GM03348 (cell line): ENCODE results near the gene INPP5B.
"Not testable (repeated sequence)": the region's sequence is repeated elsewhere in the genome, so short reads cannot be mapped to it uniquely, and the experiment has no call there.

Experiments used
- DNase-seq: peaks from one replicate; pipeline ENCODE4 v3.0.0; 2012; ENCODE audit warnings: low spot score

Gene INPP5B

GRCh38 chr1:37914719-37915475 is 32.0 kb downstream of the INPP5B start:
- DNase-seq: no peak

DNA sequence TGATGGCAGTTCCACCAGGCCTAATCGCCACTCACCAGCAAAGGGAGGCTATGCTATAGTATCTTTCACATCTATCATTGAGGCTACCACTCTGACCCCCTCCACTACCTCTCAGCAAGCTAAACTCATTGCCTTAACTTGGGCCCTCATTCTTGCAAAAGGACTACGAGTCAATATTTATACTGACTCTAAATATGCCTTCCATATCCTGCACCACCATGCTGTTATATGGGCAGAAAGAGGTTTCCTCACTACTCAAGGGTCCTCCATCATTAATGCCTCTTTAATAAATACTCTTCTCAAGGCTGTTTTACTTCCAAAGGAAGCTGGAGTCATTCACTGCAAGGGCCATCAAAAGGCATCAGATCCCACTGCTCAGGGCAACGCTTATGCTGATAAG is 35.4 kb downstream of the INPP5B start:
- not testable (repeated sequence) for DNase-seq

DNA sequence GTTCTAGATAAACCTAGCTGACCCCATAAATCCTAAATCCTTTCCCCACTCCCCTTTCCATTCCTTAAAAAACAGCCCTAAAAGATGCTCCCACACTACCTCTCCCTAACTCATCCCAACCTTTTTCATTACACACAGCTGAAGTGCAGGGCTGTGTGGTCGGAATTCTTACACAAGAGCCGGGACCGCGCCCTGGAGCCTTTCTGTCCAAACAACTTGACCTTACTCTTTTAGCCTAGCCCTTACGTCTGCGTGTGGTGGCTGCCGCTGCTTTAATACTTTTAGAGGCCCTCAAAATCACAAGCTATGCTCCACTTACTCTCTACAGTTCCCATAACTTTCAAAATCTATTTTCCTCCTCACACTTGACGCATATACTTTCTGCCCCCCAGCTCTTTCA is 36.0 kb downstream of the INPP5B start:
- DNase-seq: not testable (repeated sequence)

GRCh38 chr1:37908531-37908930 is 38.3 kb downstream of the INPP5B start:
- DNase-seq: not testable (repeated sequence)

DNA sequence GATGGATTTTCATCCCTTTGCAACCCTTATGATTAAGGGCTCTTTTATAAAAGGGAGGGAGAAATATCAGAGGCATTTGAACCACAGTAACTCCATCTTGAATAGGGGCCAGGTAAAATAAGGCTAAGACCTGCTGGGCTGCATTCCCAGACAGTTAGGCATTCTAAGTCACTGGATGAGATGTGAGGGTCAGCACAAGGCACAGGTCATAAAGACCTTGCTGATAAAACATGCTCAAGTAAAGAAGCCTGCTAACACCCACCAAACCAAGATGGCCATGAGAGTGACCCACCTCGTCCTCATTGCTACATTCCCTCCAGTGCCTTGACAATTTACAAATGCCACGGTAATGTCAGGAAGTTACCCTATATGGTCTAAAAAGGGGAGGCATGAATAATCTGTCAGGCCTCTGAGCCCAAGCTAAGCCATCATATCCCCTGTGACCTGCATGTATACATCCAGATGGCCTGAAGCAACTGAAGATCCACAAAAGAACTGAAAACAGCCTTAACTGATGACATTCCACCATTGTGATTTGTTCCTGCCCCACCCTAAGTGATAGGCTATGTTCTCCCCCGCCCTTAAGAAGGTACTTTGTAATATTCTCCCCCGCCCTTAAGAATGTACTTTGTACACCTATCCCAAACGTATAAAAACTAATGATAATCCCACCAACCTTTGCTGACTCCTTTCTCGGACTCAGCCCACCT is 39.3 kb downstream of the INPP5B start:
- not testable (repeated sequence) for DNase-seq

DNA sequence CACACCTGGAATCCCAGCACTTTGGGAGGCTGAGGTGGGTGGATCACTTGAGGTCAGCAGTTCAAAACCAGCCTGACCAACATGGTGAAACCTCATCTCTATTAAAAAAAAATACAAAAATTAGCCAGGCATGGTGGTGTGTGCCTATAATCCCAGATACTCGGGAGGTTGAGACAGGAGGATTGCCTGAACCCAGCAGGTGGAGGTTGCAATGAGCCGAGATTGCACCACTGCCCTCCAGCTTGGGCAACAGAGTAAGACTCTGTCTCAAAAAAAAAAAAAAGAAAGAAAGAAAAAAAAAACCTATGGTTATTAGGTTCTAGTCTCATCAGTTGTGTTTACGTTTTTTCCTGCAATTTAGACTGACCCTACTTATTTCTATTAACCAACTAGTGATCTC is 40.3 kb downstream of the INPP5B start:
- DNase-seq: not testable (repeated sequence)

GRCh38 chr1:37905727-37906126 is 41.1 kb downstream of the INPP5B start:
- DNase-seq: no peak

GRCh38 chr1:37903921-37904320 is 42.9 kb downstream of the INPP5B start:
- not testable (repeated sequence) for DNase-seq

DNA sequence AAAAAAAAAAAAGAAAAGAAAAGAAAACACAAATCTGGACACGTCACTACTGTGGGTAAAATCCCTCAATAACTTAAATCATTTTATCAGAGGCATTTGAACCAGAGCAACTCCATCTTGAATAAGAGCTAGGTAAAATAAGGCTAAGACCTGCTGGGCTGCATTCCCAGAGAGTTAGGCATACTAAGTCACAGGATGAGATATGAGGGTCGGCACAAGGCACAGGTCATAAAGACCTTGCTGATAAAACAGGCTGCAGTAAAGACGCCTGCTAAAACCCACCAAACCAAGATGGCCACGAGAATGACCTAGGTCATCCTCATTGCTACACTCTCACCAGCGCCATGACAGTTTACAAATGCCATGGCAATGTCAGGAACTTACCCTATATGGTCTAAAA is 43.9 kb downstream of the INPP5B start:
- no peak for DNase-seq

- no peak for DNase-seq
Measured at GRCh38 chr1:37901893-37902225, 45.0 kb downstream of the INPP5B start.

DNA sequence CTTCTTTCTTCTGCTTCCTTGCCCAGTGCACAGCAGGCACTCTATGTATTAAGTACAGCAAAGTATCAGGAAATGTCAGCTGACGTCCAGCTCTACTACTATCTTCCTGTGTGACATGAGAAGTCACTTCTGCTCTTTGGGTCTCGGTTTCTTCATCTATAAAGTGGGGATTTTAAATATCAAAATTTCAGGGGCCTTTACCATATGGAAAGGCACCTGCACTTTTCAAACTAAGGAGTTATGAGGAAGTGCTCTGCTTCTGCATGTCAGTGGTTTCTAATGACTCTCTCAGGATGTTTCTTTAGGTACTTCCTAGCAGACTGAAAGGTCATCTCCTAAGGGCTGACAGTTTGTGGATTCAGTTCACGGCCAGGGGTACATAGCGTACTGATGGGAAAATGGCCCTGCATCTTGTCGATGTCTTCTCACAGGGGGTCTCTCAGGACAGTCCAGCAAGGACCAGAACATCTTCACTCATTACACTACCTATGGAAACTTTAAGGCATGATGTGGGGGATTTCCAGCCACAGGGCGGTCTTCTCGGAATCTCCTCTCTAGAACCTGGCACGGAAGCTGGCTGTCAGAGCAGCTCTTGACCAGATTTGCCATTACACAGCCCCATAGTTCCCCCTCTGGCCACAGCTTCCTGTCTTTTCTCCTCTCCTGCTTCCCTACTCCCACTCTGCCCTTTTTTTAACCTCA is 45.5 kb downstream of the INPP5B start:
- DNase-seq: no peak

DNA sequence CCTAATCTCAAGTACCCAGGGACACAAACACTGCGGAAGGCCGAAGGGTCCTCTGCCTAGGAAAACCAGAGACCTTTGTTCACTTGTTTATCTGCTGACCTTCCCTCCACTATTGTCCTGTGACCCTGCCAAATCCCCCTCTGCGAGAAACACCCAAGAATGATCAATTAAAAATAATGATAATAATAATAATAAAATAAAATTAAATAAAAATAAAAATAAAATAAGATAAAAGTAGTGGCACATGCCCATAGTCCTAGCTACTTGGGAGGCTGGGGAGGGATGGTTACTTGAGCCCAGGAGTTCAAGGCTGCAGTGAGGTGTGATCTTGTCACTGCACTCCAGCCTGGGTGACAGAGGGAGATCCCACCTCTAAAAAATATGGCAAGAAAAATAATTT is 49.3 kb downstream of the INPP5B start:
- DNase-seq: not testable (repeated sequence)

DNA sequence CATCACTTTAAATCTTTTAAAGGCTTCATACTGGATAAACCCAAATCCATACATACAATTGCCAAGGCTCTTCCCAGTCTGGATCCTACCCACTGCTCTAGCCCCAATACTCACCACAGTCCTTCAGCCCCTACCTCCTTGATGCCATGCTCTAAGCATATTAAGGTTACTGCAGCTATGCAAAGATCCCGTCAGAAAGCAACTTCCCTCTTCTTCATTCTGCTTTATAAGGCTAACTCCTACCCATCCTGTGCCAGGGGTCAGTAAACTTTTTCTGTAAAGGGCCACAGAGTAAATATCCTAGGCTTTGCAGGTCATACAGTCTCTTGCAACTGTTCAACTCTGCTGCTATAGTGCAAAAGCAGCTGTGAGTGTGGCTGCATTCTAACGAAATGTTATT is 53.2 kb downstream of the INPP5B start:
- no peak for DNase-seq

DNA sequence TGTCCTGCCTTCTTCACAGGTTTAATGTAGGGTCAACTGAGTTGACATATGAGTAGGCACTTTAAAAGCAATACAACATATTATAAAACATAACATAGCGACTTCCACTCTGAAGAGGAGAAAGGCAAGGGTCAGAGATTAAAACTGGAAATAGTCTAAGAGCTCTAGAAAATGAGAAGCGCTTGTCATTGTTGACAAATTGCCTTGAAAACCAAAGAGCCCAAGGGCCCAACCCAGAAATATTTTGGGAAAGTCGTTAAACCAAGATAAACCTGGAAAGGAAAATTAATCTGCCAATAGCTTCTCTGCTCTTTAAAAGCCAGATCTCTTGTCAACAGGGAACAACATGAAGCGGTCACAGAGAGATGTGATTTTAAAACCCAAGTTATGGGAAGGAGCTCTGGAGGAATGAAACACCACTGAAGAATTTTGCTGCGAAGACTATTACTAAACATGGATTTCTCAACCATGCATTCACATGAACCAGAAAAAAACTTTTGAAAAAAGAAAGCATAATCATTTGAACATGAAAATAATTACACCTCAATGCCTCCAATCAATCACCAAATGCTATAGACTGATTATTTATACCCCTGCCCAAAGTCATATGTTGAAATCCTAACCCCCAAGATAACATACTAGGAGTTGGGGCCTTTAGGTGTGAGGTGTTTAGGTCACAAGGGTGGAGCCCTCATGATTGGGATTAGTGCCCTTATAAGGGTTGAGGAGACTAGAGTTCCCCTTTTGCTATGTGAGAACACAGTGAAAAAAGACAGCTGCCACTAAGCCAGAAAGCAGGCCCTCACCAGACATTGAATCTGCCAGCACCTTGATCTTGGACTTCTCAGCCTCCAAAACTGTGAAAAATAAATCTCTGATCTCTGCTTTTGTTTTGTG is 54.5 kb downstream of the INPP5B start:
- DNase-seq: peak; percentile 47

DNA sequence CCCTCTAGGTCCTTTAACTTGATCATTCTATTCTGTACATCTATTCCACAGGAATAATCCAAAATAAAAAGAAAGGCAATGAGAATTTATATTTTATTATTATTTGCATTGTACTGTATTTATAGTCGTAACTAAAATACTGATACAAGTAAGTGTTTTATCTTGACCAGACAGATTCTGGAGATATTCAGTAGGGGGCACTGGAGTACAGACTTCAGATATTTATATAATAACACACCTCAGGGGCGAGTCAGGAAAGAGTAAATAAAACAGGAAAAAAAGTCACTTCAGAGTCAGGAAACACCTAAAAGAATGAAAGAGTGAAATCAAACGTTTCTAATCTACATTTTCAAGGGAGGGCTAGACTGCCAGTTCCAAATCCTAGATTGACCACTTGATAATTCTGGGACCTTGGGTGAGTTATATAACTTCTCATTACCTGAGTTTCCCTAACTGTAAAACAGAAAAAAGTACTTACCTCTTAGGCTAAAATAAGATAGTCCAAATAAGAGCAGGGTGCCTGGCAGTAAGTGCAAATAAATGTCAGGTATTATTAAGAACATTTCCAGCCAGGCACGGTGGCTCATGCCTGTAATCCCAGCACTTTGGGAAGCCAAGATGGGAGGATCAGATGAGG is 56.4 kb downstream of the INPP5B start:
- peak; percentile 37 for DNase-seq

DNA sequence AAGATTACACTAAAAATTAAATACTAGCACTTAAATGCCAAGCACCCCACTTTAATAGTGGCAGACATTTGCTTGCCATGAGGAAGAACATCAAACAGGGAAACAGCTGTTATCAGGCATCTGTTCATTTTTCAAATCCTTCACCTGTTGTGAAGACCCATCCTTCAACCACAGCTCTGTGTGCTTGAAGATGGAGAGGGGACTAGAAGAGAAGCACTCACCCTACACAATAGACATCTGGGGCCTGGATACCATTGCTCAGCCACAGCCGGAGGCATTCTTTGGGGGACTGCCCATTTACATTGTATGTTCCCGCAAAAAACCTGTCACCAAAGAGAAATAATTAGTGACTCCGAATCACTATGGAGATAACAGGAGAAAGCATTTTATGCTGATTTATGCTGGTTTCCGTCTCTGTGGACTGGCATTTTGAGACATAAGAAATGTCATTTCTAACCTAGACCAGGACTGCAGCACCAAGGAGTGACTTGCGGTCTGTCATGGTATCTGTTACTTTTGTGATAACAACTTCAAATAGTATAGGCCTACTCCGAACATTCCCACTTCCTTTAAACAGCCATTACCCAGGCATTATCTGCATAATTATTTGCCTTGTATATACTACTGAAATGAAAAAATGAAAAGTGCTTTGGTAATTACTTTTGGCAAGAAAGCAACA is 58.7 kb downstream of the INPP5B start:
- no peak for DNase-seq

DNA sequence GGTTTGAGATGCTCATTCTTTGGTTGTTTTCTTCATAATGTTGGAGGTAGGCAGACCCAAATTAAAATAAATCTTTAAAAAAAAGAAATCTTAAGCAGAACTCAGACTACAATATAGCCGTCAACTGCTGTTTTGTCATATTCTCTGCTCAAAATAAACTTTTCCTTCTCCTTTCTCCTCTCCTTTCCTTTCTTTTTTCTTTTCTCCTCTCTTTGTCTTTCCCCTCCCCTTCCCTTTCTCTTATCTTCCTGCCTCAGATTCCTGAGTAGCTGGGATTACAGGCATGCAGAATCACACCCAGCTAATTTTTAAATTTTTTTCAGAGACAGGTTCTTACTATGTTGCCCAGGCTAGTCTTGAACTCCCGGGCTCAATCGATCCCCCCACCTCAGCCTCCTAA is 62.7 kb downstream of the INPP5B start:
- DNase-seq: no peak

GRCh38 chr1:37883671-37884070 is 63.2 kb downstream of the INPP5B start:
- no peak for DNase-seq

DNA sequence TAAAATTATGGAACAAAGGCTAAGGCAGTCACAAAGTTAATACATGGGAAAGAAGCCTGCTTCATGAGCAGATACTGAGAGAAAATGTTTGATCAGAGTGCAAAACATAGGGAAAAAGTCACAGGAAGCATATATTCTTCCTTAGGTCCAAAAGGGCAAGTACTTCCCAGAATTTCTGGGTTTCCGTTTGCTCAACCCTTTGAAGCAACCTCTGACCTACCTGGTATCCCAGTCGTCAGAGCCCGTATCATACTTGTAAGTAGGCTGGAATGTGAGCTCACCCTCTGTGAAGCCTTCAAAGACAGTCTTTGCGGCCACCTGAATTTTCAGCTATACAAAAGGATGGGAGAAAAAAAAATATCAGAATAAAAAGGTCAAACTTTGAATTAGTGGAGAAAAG is 67.0 kb downstream of the INPP5B start:
- DNase-seq: no peak

DNA sequence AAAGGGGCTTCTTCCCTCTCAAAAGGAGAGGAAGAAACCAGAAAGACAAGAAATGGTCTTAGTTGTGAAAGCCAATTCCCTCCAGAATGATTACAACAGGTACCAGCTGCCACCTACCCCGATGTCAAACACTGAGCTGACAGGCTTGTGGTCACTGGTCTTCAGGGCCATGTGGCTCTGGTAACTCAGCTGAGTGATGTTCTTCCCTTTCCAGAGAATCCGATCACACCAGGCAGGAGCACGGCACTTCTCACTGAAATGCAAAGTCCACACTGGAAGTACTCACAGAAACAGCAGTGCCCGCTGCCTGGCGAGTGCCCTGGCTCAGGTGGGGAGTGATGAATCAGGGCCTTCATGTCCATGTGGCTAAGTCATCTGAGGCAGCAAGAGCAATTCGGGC is 68.8 kb downstream of the INPP5B start:
- no peak for DNase-seq

DNA sequence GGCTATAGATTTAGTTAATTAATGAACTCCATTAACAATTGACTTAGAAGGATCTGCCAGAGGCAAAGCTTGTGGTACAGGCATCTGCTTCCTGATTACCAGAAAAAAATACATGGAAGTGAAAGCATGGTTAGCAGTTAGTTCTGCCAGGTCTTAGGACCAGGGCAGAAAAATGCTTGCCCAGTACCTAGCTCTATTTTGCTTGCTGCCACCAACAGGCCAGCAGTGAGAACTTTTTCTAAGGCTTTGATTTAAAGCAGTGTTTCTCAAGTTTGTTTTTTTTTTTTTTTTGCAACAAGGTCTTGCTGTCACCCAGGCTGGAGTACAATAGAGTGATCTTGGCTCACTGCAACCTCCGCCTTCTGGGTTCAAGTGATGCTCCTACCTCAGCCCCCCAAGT is 71.0 kb downstream of the INPP5B start:
- DNase-seq: no peak
